WERI-Rb-1 (cell line): Measurements from ENCODE around the gene FAM50A.

Experiments
- DNase-seq: peaks from one replicate; pipeline ENCODE4 v3.0.0-alpha.2; 2020
- H3K27ac ChIP-seq: fragments of 250-450 bp; sonication (Bioruptor Pico); 2 replicates; pipeline ENCODE4 v1.5.1; 2020; ENCODE audit warnings: mild to moderate bottlenecking, moderate library complexity
- H3K27me3 ChIP-seq: fragments of 250-450 bp; sonication (Bioruptor Pico); 2 replicates; pipeline ENCODE4 v1.5.1; 2021; ENCODE audit warnings: mild to moderate bottlenecking, low read depth, moderate library complexity; ENCODE audit not compliant: insufficient read depth, severe bottlenecking
- H3K36me3 ChIP-seq: fragments of 250-450 bp; sonication (Bioruptor Pico); 2 replicates; pipeline ENCODE4 v1.5.1; 2020; ENCODE audit warnings: mild to moderate bottlenecking, moderate library complexity
- H3K4me3 ChIP-seq: 2 replicates; pipeline ENCODE4 v1.5.1; 2011; ENCODE audit warnings: low read depth, mild to moderate bottlenecking, control low read depth, low read length
- H3K9me3 ChIP-seq: fragments of 250-450 bp; sonication (Bioruptor Pico); 2 replicates; pipeline ENCODE4 v1.5.1; 2021; ENCODE audit warnings: mild to moderate bottlenecking, moderate library complexity; ENCODE audit not compliant: severe bottlenecking
- CTCF ChIP-seq: IDR thresholded peaks from 2 replicates; pipeline ENCODE4 v1.5.1; 2011; ENCODE audit warnings: low read depth, mild to moderate bottlenecking, control low read depth, inconsistent platforms, low read length

Gene FAM50A

GRCh38 chrX:154430916-154431315 lies 13.0 kb upstream of the FAM50A start:
- H3K4me3 ChIP-seq: no peak overlapping the region
- no peak for TF ChIP-seq CTCF

GRCh38 chrX:154431341-154431740 lies 12.6 kb upstream of the FAM50A start:
- TF ChIP-seq CTCF: no peak
- no peak overlapping the region for H3K4me3 ChIP-seq
- no peak overlapping the region for H3K27ac ChIP-seq
- peaks cover 10% of the 10 kb centered on the region for H3K27me3 ChIP-seq
- H3K36me3 ChIP-seq: peaks cover 50% of the 10 kb centered on the region
- peaks cover 4% of the 10 kb centered on the region for H3K9me3 ChIP-seq
- no peak for DNase-seq

More at GRCh38 chrX:154430916-154431315, 13.0 kb upstream of the FAM50A start:
- DNase-seq: no peak
- peaks cover 4% of the 10 kb centered on the region for H3K9me3 ChIP-seq
- H3K27me3 ChIP-seq: peaks cover 10% of the 10 kb centered on the region
- no peak overlapping the region for H3K27ac ChIP-seq
- peaks cover 46% of the 10 kb centered on the region for H3K36me3 ChIP-seq

- no peak for DNase-seq
- peaks cover 51% of the 10 kb centered on the region for H3K36me3 ChIP-seq
- no peak overlapping the region for H3K27ac ChIP-seq
These were observed 11.7 kb upstream of the FAM50A start for GRCh38 chrX:154432210-154432609.

GRCh38 chrX:154433605-154434004 lies 10.3 kb upstream of the FAM50A start:
- peaks cover 7% of the 10 kb centered on the region for H3K27me3 ChIP-seq
- peaks cover 58% of the 10 kb centered on the region for H3K36me3 ChIP-seq
- TF ChIP-seq CTCF: no peak
- H3K27ac ChIP-seq: no peak overlapping the region
- no peak for DNase-seq
- no peak overlapping the region for H3K4me3 ChIP-seq
- H3K9me3 ChIP-seq: no peaks in the 10 kb centered on the region

More at GRCh38 chrX:154432210-154432609, 11.7 kb upstream of the FAM50A start:
- TF ChIP-seq CTCF: no peak
- no peak overlapping the region for H3K4me3 ChIP-seq
- H3K27me3 ChIP-seq: peaks cover 10% of the 10 kb centered on the region
- H3K9me3 ChIP-seq: peaks cover 4% of the 10 kb centered on the region

GRCh38 chrX:154434394-154435168 lies 9.4 kb upstream of the FAM50A start:
- no peak for TF ChIP-seq CTCF
- H3K36me3 ChIP-seq: peaks cover 66% of the 10 kb centered on the region
- no peak overlapping the region for H3K4me3 ChIP-seq
- H3K27ac ChIP-seq: no peak overlapping the region
- peaks cover 7% of the 10 kb centered on the region for H3K27me3 ChIP-seq
- no peak for DNase-seq
- no peaks in the 10 kb centered on the region for H3K9me3 ChIP-seq

- H3K27me3 ChIP-seq: peaks cover 7% of the 10 kb centered on the region
- no peak for DNase-seq
- H3K27ac ChIP-seq: no peak overlapping the region
- no peak for TF ChIP-seq CTCF
- peaks cover 71% of the 10 kb centered on the region for H3K36me3 ChIP-seq
- H3K4me3 ChIP-seq: no peak overlapping the region
- no peaks in the 10 kb centered on the region for H3K9me3 ChIP-seq
These were observed 8.7 kb upstream of the FAM50A start for GRCh38 chrX:154435171-154435733.
